OCI-LY3 (cell line): ENCODE data around the gene RANBP10.

Experiments used
- H2AFZ ChIP-seq: fragments of 200-600, 300-600 bp; shearing (Covaris generic); 2 replicates; pipeline ENCODE4 v1.6.0; 2014; ENCODE audit warnings: antibody characterized with exemption, low read depth, low read length
- H3K27ac ChIP-seq: fragments of 200-600, 300-600 bp; sonication (generic); 2 replicates; pipeline ENCODE4 v1.5.1; 2014; ENCODE audit warnings: mild to moderate bottlenecking, low read length, moderate library complexity, mixed read lengths
- H3K27me3 ChIP-seq: fragments of 200-600, 300-600 bp; sonication (generic); 2 replicates; pipeline ENCODE4 v1.6.1; 2014; ENCODE audit warnings: low read depth, low read length, mixed read lengths
- H3K36me3 ChIP-seq: fragments of 200-600, 300-600 bp; sonication (generic); replicated peaks from 2 replicates; pipeline ENCODE3; 2014; ENCODE audit warnings: low read depth, low read length, mixed read lengths
- H3K4me1 ChIP-seq: fragments of 300-600, 200-600 bp; sonication (generic); 2 replicates; pipeline ENCODE4 v1.6.1; 2014; ENCODE audit warnings: low read length, mixed read lengths
- H3K4me2 ChIP-seq: fragments of 200-600, 300-600 bp; sonication (generic); 2 replicates; pipeline ENCODE4 v1.6.1; 2014; ENCODE audit warnings: low read length, mixed read lengths
- H3K4me3 ChIP-seq: fragments of 300-600, 200-600 bp; sonication (generic); 2 replicates; pipeline ENCODE4 v1.5.1; 2014; ENCODE audit warnings: antibody characterized with exemption, mild to moderate bottlenecking, low read length, moderate library complexity
- H3K79me2 ChIP-seq: fragments of 300-600, 200-600 bp; shearing (Covaris generic); 2 replicates; pipeline ENCODE4 v1.6.1; 2014; ENCODE audit warnings: mild to moderate bottlenecking, low read length, mixed read lengths
- H3K9ac ChIP-seq: fragments of 300-600, 200-600 bp; shearing (Covaris generic); 2 replicates; pipeline ENCODE4 v1.6.0; 2014; ENCODE audit warnings: mild to moderate bottlenecking, low read length, moderate library complexity
- H3K9me3 ChIP-seq: fragments of 200-600, 300-600 bp; shearing (Covaris generic); 2 replicates; pipeline ENCODE4 v1.6.1; 2014; ENCODE audit warnings: low read length, mixed read lengths; ENCODE audit not compliant: insufficient read depth
- H4K20me1 ChIP-seq: fragments of 200-600, 300-600 bp; sonication (generic); 2 replicates; pipeline ENCODE4 v1.6.1; 2016; ENCODE audit warnings: low read length, mixed read lengths; ENCODE audit not compliant: insufficient read depth
- EZH2phosphoT487 ChIP-seq: fragments of 200-600 bp; shearing (Covaris generic); IDR thresholded peaks from 2 replicates; pipeline ENCODE4 v1.6.1; 2018; ENCODE audit warnings: antibody characterized with exemption, mixed run types, low read depth
- TF ChIP-seq, protein P1 (sequence below): fragments of 200-600, 300-600 bp; sonication (generic); IDR thresholded peaks from 2 replicates; pipeline ENCODE4 v1.5.1; 2014; ENCODE audit warnings: antibody characterized with exemption, low read length, low read depth

RANBP10 gene

GRCh38 chr16:67676939-67677338 lies 129.4 kb downstream of the RANBP10 start:
- Histone ChIP-seq H3K27ac (no peak overlapping the region), H3K27me3 (no peaks in the 10 kb centered on the region)

GRCh38 chr16:67676516-67676915 lies 129.8 kb downstream of the RANBP10 start:
- Histone ChIP-seq H3K36me3 (no peaks in the 10 kb centered on the region), H4K20me1 (no peaks in the 10 kb centered on the region), H3K79me2 (no peaks in the 10 kb centered on the region), H2AFZ (no peak overlapping the region), H3K9me3 (no peaks in the 10 kb centered on the region), H3K27me3 (no peaks in the 10 kb centered on the region), H3K4me3 (no peak overlapping the region), H3K4me2 (no peak overlapping the region), H3K27ac (no peak overlapping the region), H3K9ac (no peak overlapping the region), H3K4me1 (peaks cover 16% of the 10 kb centered on the region)
- TF ChIP-seq, protein P1, sequence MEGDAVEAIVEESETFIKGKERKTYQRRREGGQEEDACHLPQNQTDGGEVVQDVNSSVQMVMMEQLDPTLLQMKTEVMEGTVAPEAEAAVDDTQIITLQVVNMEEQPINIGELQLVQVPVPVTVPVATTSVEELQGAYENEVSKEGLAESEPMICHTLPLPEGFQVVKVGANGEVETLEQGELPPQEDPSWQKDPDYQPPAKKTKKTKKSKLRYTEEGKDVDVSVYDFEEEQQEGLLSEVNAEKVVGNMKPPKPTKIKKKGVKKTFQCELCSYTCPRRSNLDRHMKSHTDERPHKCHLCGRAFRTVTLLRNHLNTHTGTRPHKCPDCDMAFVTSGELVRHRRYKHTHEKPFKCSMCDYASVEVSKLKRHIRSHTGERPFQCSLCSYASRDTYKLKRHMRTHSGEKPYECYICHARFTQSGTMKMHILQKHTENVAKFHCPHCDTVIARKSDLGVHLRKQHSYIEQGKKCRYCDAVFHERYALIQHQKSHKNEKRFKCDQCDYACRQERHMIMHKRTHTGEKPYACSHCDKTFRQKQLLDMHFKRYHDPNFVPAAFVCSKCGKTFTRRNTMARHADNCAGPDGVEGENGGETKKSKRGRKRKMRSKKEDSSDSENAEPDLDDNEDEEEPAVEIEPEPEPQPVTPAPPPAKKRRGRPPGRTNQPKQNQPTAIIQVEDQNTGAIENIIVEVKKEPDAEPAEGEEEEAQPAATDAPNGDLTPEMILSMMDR, result no peak
- no peak for TF ChIP-seq EZH2phosphoT487

More at GRCh38 chr16:67676939-67677338, 129.4 kb downstream of the RANBP10 start:
- no peaks in the 10 kb centered on the region for H3K36me3 ChIP-seq
- H3K4me1 ChIP-seq, result peaks cover 16% of the 10 kb centered on the region
- no peaks in the 10 kb centered on the region for H3K79me2 ChIP-seq
- no peaks in the 10 kb centered on the region for H4K20me1 ChIP-seq
- H2AFZ ChIP-seq, result no peak overlapping the region
- no peak overlapping the region for H3K9ac ChIP-seq
- H3K4me2 ChIP-seq, result no peak overlapping the region
- TF ChIP-seq, protein P1, result no peak
- no peak for TF ChIP-seq EZH2phosphoT487
- H3K9me3 ChIP-seq, result no peaks in the 10 kb centered on the region
- H3K4me3 ChIP-seq, result no peak overlapping the region

DNA sequence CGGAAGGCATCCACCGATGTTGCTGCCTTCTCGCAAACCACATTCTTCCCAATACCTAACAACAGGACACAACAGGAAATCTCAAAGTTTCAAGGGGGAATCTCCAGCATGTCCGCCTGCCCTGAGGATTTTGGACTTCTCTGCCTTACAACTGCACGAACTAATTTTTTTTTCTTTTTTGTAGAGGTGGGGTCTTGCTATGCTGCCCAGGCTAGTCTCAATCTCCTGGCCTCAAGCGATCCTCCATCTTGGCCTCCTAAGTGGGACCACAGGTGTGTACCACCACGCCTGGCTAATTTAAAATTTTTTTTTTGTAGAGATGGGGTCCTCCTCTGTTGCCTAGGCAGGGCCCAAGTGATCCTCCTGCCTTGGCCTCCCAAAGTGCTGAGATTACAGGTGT lies 130.4 kb downstream of the RANBP10 start:
- Histone ChIP-seq H3K27me3 (no peaks in the 10 kb centered on the region), H2AFZ (no peak overlapping the region), H3K4me2 (no peak overlapping the region), H3K27ac (no peak overlapping the region), H3K36me3 (no peaks in the 10 kb centered on the region), H3K9me3 (no peaks in the 10 kb centered on the region), H3K79me2 (no peaks in the 10 kb centered on the region), H3K4me1 (peaks cover 16% of the 10 kb centered on the region), H3K4me3 (no peak overlapping the region), H3K9ac (no peak overlapping the region), H4K20me1 (no peaks in the 10 kb centered on the region)
- TF ChIP-seq EZH2phosphoT487, result no peak
- TF ChIP-seq, protein P1, result no peak

- Histone ChIP-seq H3K9me3 (no peaks in the 10 kb centered on the region), H2AFZ (no peak overlapping the region), H3K27ac (no peak overlapping the region), H3K36me3 (no peaks in the 10 kb centered on the region), H3K9ac (no peak overlapping the region), H4K20me1 (no peaks in the 10 kb centered on the region), H3K27me3 (no peaks in the 10 kb centered on the region), H3K4me2 (no peak overlapping the region), H3K4me1 (peaks cover 16% of the 10 kb centered on the region), H3K79me2 (no peaks in the 10 kb centered on the region), H3K4me3 (no peak overlapping the region)
- TF ChIP-seq, protein P1, result no peak
Measured at GRCh38 chr16:67675579-67675935, 130.8 kb downstream of the RANBP10 start.
